ENCODE measurements around the gene ATG4A. TPM values are rescaled to one million over a fixed set of nuclear protein-coding genes. Genes with fewer than 3 reads are reported as not detected.

Gene ATG4A
- total and polyA plus RNA-seq, 2 donors (not counting 3 experiments of a cell fraction or from before 2014, with no cell fraction given): 13.2 to 28.7 TPM

DNA sequence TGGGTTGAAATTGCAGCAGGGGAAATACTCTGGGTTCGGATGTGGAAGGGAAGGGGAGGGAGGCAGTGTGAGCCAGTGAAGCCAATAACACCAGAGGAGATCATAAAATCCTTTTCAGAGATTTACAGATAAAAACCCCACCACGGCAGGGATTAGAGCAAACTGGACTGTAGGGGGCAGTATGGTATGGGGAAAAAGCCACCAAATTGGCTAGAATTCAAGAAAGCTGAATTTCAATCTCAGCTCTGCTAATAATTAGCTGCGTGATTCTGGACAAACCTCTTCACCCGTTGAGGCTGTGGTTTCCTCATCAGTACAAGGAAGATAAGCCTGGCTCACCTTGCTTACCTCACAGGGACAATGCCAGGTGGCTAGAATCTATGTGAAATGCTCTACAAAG is 108.1 kb downstream of the ATG4A start:
- no peak overlapping the region for H3K27ac ChIP-seq (ENCODE audit: insufficient read depth, low read depth, low read length)
- H3K4me1 ChIP-seq (ENCODE audit: control insufficient read depth, extremely low read depth, insufficient read depth, low read length): no peaks in the 10 kb centered on the region
- H3K27me3 ChIP-seq (ENCODE audit: control insufficient read depth in 2 of 2, insufficient read depth in 2 of 2, low read length in 2 of 2): no peaks in the 10 kb centered on the region
- H3K36me3 ChIP-seq (ENCODE audit: control insufficient read depth in 2 of 2, extremely low read depth in 1 of 2, insufficient read depth in 2 of 2, low read length in 2 of 2): no peaks in the 10 kb centered on the region
- peak; percentile 44 for DNase-seq (ENCODE audit: low read depth, low spot score)
- no peaks in the 10 kb centered on the region for H3K9me1 ChIP-seq (replicated peaks; ENCODE audit: control insufficient read depth, extremely low read depth, insufficient read depth, low read length)
- no peak overlapping the region for H3K4me3 ChIP-seq (replicated peaks in 1 of 3; ENCODE audit: insufficient read depth in 1 of 3, low read depth in 1 of 3, low read length in 3 of 3)
- dilution Hi-C loops (cut with MboI; ENCODE audit: extremely low pct_ligation_motif_present, low sequenced_read_pairs): no loop called here
- peak; percentile 71 for FAIRE-seq
- no TSS peak for BruUV-seq (replicated peaks)
- H3K4me2 ChIP-seq (ENCODE audit: insufficient read depth, low read length): no peak overlapping the region
- no peak for TF ChIP-seq JUN (IDR thresholded peaks at IDR 0.05; ENCODE audit: borderline replicate concordance, insufficient read depth, insufficient read length, low read depth)
- no peak for TF ChIP-seq EZH2 (IDR thresholded peaks at IDR 0.05; ENCODE audit: borderline replicate concordance, low read depth, low read length, severe bottlenecking)
- no peak for TF ChIP-seq POLR2A (IDR thresholded peaks at IDR 0.05; ENCODE audit: low read depth, low read length)
- no peak for TF ChIP-seq MYC (IDR thresholded peaks at IDR 0.05; ENCODE audit: low read depth, low read length)
- TF ChIP-seq FOS (IDR thresholded peaks at IDR 0.05; ENCODE audit: borderline replicate concordance, insufficient read depth, low read length): no peak
- TF ChIP-seq GATA2 (IDR thresholded peaks at IDR 0.05; ENCODE audit: insufficient read depth, insufficient read length, low read depth, low read length): peak; percentile 79
- TF ChIP-seq POLR2AphosphoS5 (IDR thresholded peaks at IDR 0.05; ENCODE audit: insufficient read depth, low read depth, low read length): no peak
- TF ChIP-seq, protein P1, sequence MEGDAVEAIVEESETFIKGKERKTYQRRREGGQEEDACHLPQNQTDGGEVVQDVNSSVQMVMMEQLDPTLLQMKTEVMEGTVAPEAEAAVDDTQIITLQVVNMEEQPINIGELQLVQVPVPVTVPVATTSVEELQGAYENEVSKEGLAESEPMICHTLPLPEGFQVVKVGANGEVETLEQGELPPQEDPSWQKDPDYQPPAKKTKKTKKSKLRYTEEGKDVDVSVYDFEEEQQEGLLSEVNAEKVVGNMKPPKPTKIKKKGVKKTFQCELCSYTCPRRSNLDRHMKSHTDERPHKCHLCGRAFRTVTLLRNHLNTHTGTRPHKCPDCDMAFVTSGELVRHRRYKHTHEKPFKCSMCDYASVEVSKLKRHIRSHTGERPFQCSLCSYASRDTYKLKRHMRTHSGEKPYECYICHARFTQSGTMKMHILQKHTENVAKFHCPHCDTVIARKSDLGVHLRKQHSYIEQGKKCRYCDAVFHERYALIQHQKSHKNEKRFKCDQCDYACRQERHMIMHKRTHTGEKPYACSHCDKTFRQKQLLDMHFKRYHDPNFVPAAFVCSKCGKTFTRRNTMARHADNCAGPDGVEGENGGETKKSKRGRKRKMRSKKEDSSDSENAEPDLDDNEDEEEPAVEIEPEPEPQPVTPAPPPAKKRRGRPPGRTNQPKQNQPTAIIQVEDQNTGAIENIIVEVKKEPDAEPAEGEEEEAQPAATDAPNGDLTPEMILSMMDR (IDR thresholded peaks at IDR 0.05; ENCODE audit: extremely low read depth in 1 of 2, insufficient read depth in 1 of 2, low read depth in 1 of 2, low read length in 2 of 2): peak; percentile 47 to 48
- TF ChIP-seq MAX (IDR thresholded peaks at IDR 0.05; ENCODE audit: insufficient read depth, insufficient read length): no peak
- H3K79me2 ChIP-seq (ENCODE audit: control insufficient read depth, insufficient read depth, low read length): no peaks in the 10 kb centered on the region
- no peaks in the 10 kb centered on the region for H3K9me3 ChIP-seq (replicated peaks; ENCODE audit: control insufficient read depth, insufficient read depth, low read length)
- no peaks in the 10 kb centered on the region for H4K20me1 ChIP-seq (replicated peaks; ENCODE audit: control insufficient read depth, extremely low read depth, insufficient read depth, low read length)
- no peak overlapping the region for H3K9ac ChIP-seq (replicated peaks; ENCODE audit: extremely low read depth, insufficient read depth, low read length)
- intact Hi-C loops (cut with micrococcal nuclease): loop anchor here (1.0 to 5.0 kb wide), 2 partner anchors 1183 to 1276 kb away; no protein-coding TSS in a partner anchor
- ChIA-PET CTCF (interaction anchor here (0.6 to 2.0 kb wide), 20 partner anchors 9 to 1276 kb away, joined by 3 to 22 read pairs (median 6); no protein-coding TSS in a partner anchor), POLR2A (no interaction called here)
- no peak overlapping the region for H2AFZ ChIP-seq (ENCODE audit: low read depth, low read length)
